Caco-2 (cell line): ENCODE results near the gene PER2. TPM values are rescaled to one million over a fixed set of nuclear protein-coding genes. Genes with fewer than 3 reads are reported as not detected.
"Not testable (repeated sequence)": the region's sequence is repeated elsewhere in the genome, so short reads cannot be mapped to it uniquely, and the experiment has no call there.

Experiments used
- BruUV-seq: library from RNA; stranded (reverse); fragments of 400-500 nt; replicated peaks from 2 replicates; lab custom pipeline; 2021; lab: Mats Ljungman, UMichigan
- CTCF ChIA-PET: fragments of 300-600 bp; sonication (Branson Sonifier 250); formaldehyde crosslinking; loops from one replicate; lab custom pipeline; 2022; ENCODE audit warnings: antibody characterized with exemption; lab: Charles Lee
- POLR2A ChIA-PET: fragments of 300-600 bp; sonication (Branson Sonifier 250); formaldehyde crosslinking; loops from one replicate; lab custom pipeline; 2022; ENCODE audit warnings: antibody characterized with exemption; lab: Charles Lee
- DNase-seq, 2 experiments: peaks; one replicate each; pipeline versions ENCODE4 v3.0.0 to v3.0.0-alpha.2; 2020 to 2022
- H3K27me3 ChIP-seq: replicated peaks from 2 replicates; pipeline ENCODE4 v1.6.0; 2011; ENCODE audit warnings: low read length; ENCODE audit not compliant: control insufficient read depth, insufficient read depth
- H3K36me3 ChIP-seq: 2 replicates; pipeline ENCODE4 v1.5.1; 2011; ENCODE audit warnings: low read length; ENCODE audit not compliant: control insufficient read depth, insufficient read depth
- H3K4me1 ChIP-seq: fragments of 250-450 bp; sonication (Bioruptor Pico); 2 replicates; pipeline ENCODE4 v1.5.1; 2020; ENCODE audit warnings: mild to moderate bottlenecking
- H3K4me3 ChIP-seq: 2 replicates; pipeline ENCODE4 v1.5.1; 2011; ENCODE audit warnings: low read depth, mild to moderate bottlenecking, control low read depth, low read length
- H3K9me3 ChIP-seq: fragments of 250-450 bp; sonication (Bioruptor Pico); 2 replicates; pipeline ENCODE4 v1.5.1; 2020; ENCODE audit warnings: mild to moderate bottlenecking, moderate library complexity
- H3K27ac Mint-ChIP-seq: one replicate; pipeline ENCODE4 v1.8.0; 2022; ENCODE audit warnings: mixed read lengths; ENCODE audit not compliant: unreplicated experiment
- H3K27me3 Mint-ChIP-seq: one replicate; pipeline ENCODE4 v1.8.0; 2022; ENCODE audit warnings: mixed read lengths; ENCODE audit not compliant: insufficient read depth, unreplicated experiment
- H3K36me3 Mint-ChIP-seq: one replicate; pipeline ENCODE4 v1.8.0; 2022; ENCODE audit warnings: mild to moderate bottlenecking, mixed read lengths; ENCODE audit not compliant: insufficient read depth, unreplicated experiment
- H3K4me1 Mint-ChIP-seq: one replicate; pipeline ENCODE4 v1.8.0; 2022; ENCODE audit warnings: low read depth, mixed read lengths; ENCODE audit not compliant: unreplicated experiment
- H3K4me3 Mint-ChIP-seq: one replicate; pipeline ENCODE4 v1.8.0; 2022; ENCODE audit warnings: mild to moderate bottlenecking, moderate library complexity, mixed read lengths; ENCODE audit not compliant: unreplicated experiment
- H3K9me3 Mint-ChIP-seq: one replicate; pipeline ENCODE4 v1.8.0; 2022; ENCODE audit warnings: mixed read lengths; ENCODE audit not compliant: unreplicated experiment
- intact Hi-C: fragments of 100-400 bp; cut with micrococcal nuclease; formaldehyde crosslinking; loops from one replicate; pipeline ENCODE4 v1.10.0; 2022; ENCODE audit not compliant: unreplicated experiment
- total RNA-seq: library from RNA; stranded (reverse); gene quantifications from 2 replicates; pipeline ENCODE4 v1.2.3, GENCODE V29; 2022
- TF ChIP-seq, protein P1 (sequence below), 2 experiments: fragments of 200-600 bp in 1 of 2; IDR thresholded peaks; 1 replicate in 1 of 2; 2 replicates in 1 of 2; pipeline versions ENCODE4 v1.5.1 to v1.8.0; 2011 to 2022; ENCODE audit warnings: antibody characterized with exemption in 1 of 2, control low read depth in 1 of 2, inconsistent platforms in 1 of 2, low read depth in 1 of 2, low read length in 1 of 2, mild to moderate bottlenecking in 1 of 2, moderate library complexity in 1 of 2; ENCODE audit not compliant: insufficient read depth in 1 of 2, severe bottlenecking in 1 of 2, unreplicated experiment in 1 of 2

Gene PER2
- total RNA-seq, 1 experiment from 2014 or later: 12.2 TPM

DNA sequence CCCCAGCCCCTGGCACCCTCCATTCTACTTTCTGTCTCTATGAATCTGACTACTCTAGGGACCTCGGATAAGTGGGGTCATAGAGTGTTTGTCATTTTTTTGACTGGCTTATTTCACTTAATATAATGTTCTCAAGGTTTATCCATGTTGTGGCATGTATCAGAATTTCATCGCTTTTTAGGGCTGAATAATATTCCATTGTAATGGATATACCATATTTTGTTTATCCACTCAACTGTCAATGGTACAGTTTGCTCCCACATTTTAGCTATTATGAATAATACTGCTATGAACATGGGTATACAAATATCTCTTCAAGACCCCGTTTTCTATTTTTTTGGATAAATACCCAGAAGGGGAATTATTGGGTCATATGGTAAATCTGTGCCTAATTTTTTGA is 39.3 kb upstream of the PER2 start:
- TF ChIP-seq, protein P1, sequence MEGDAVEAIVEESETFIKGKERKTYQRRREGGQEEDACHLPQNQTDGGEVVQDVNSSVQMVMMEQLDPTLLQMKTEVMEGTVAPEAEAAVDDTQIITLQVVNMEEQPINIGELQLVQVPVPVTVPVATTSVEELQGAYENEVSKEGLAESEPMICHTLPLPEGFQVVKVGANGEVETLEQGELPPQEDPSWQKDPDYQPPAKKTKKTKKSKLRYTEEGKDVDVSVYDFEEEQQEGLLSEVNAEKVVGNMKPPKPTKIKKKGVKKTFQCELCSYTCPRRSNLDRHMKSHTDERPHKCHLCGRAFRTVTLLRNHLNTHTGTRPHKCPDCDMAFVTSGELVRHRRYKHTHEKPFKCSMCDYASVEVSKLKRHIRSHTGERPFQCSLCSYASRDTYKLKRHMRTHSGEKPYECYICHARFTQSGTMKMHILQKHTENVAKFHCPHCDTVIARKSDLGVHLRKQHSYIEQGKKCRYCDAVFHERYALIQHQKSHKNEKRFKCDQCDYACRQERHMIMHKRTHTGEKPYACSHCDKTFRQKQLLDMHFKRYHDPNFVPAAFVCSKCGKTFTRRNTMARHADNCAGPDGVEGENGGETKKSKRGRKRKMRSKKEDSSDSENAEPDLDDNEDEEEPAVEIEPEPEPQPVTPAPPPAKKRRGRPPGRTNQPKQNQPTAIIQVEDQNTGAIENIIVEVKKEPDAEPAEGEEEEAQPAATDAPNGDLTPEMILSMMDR (IDR thresholded peaks at IDR 0.05; ENCODE audit: insufficient read depth in 1 of 2, low read depth in 1 of 2, low read length in 1 of 2, severe bottlenecking in 1 of 2, unreplicated experiment in 1 of 2): no peak
- intact Hi-C loops: no loop called here
- Mint-ChIP-seq H3K36me3 (peaks cover 5% of the 10 kb centered on the region), H3K4me1 (no peaks in the 10 kb centered on the region), H3K27ac (no peak overlapping the region), H3K27me3 (no peaks in the 10 kb centered on the region), H3K4me3 (no peak overlapping the region), H3K9me3 (no peaks in the 10 kb centered on the region)
- BruUV-seq: no TSS peak
- no peak for DNase-seq
- no peaks in the 10 kb centered on the region for H3K27me3 ChIP-seq
- CTCF ChIA-PET: no interaction called here
- H3K4me3 ChIP-seq: no peak overlapping the region
- H3K4me1 ChIP-seq: no peaks in the 10 kb centered on the region
- no peaks in the 10 kb centered on the region for H3K36me3 ChIP-seq
- POLR2A ChIA-PET: no interaction called here
- H3K9me3 ChIP-seq: no peaks in the 10 kb centered on the region

DNA sequence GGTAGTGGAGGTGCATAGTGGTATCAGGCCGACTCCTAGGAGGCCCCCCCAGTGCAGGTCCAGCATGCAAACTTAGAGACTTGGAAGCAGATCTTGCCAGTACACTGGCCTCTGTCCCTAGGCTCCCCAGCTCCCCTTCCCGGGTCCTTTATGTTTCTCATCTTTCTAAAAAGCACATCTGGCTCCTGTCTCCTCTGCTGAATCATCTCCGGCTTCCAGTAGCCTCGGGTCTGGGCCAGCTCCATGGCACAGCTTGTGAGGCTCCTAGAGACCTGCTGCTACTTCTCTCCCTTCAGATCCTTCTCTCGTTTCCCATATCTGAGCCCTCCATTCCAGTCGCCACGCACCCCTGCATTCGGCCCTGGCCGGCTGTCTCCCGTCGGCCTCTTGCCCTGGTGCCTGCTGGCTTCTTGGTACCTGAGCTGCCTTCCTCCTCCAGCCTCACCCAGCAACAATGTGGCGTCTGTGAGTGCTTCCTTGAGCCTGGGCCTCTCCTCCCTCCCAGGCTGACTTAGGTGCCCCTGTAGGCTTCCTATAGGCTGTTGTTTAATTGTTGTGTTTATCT is 38.5 kb upstream of the PER2 start:
- ChIA-PET CTCF (no interaction called here), POLR2A (no interaction called here)
- Mint-ChIP-seq H3K4me3 (no peak overlapping the region), H3K9me3 (no peaks in the 10 kb centered on the region), H3K27ac (no peak overlapping the region), H3K36me3 (peaks cover 5% of the 10 kb centered on the region), H3K27me3 (no peaks in the 10 kb centered on the region), H3K4me1 (no peaks in the 10 kb centered on the region)
- Histone ChIP-seq H3K9me3 (no peaks in the 10 kb centered on the region), H3K4me1 (no peaks in the 10 kb centered on the region), H3K36me3 (no peaks in the 10 kb centered on the region), H3K27me3 (no peaks in the 10 kb centered on the region), H3K4me3 (no peak overlapping the region)
- no TSS peak for BruUV-seq
- intact Hi-C loops: no loop called here
- TF ChIP-seq, protein P1 (IDR thresholded peaks at IDR 0.05; ENCODE audit: insufficient read depth in 1 of 2, low read depth in 1 of 2, low read length in 1 of 2, severe bottlenecking in 1 of 2, unreplicated experiment in 1 of 2): no peak
- DNase-seq: no peak

DNA sequence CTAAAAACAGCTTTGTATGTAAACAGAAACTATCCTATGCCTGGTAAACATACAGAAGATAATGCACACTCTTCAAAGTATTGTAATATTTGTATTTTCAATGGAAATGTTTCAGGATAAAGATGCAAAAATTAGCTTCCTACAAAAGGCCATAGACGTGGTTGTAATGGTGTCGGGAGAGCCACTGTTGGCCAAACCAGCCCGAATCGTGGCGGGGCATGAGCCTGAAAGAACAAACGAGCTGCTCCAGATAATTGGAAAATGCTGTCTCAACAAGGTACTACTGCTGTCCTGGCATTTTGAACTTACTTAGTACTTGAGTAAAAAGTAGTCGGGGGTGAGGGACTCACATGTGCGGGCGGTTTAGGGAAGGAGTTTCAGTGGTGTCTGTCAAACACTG is 37.3 kb upstream of the PER2 start:
- Histone ChIP-seq H3K4me3 (no peak overlapping the region), H3K27me3 (no peaks in the 10 kb centered on the region), H3K9me3 (no peaks in the 10 kb centered on the region), H3K4me1 (no peaks in the 10 kb centered on the region), H3K36me3 (no peaks in the 10 kb centered on the region)
- intact Hi-C loops: no loop called here
- H3K27ac Mint-ChIP-seq: no peak overlapping the region
- no peaks in the 10 kb centered on the region for H3K4me1 Mint-ChIP-seq
- no peaks in the 10 kb centered on the region for H3K27me3 Mint-ChIP-seq
- no peaks in the 10 kb centered on the region for H3K9me3 Mint-ChIP-seq
- CTCF ChIA-PET: no interaction called here
- H3K4me3 Mint-ChIP-seq: no peak overlapping the region
- POLR2A ChIA-PET: no interaction called here
- BruUV-seq: no TSS peak
- TF ChIP-seq, protein P1 (IDR thresholded peaks at IDR 0.05; ENCODE audit: insufficient read depth in 1 of 2, low read depth in 1 of 2, low read length in 1 of 2, severe bottlenecking in 1 of 2, unreplicated experiment in 1 of 2): no peak
- no peak for DNase-seq
- peaks cover 5% of the 10 kb centered on the region for H3K36me3 Mint-ChIP-seq

DNA sequence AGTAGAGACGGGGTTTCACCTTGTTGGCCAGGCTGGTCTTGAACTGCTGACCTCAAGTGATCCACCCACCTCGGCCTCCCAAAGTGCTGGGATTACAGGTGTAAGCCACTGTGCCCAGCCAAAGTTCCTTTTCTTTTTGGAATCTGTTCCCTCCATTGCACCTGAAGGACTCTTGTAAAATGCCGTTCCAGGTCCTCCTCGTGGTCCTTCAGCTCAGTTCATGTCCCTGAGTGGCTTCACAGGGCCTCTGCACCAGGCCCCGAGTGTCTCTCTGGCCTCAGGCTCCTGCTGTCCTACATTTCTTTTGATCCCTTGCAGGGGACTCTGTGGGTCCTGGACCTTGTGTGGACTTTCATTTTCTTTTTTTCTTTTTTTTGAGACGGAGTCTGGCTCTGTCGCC is 35.8 kb upstream of the PER2 start:
- BruUV-seq, H3K27ac Mint-ChIP-seq, H3K4me1 ChIP-seq, H3K36me3 Mint-ChIP-seq, H3K4me3 ChIP-seq, CTCF ChIA-PET, DNase-seq, H3K36me3 ChIP-seq, H3K27me3 ChIP-seq, H3K9me3 ChIP-seq, H3K27me3 Mint-ChIP-seq, H3K4me3 Mint-ChIP-seq, H3K4me1 Mint-ChIP-seq, POLR2A ChIA-PET, H3K9me3 Mint-ChIP-seq, intact Hi-C loops: not testable (repeated sequence)
